ENCODE measurements around the gene CORO1C.
A peak's percentile ranks its signal among the peaks of the same experiment; 100 is the strongest.
"Not testable (repeated sequence)": the region's sequence is repeated elsewhere in the genome, so short reads cannot be mapped to it uniquely, and the experiment has no call there.

Gene CORO1C

GRCh38 chr12:108671110-108671509 lies 60.2 kb downstream of the CORO1C start:
- DNase-seq (no peak), ATAC-seq (replicated peaks) (no peak)
- Mint-ChIP-seq H3K36me3 (peaks cover 12 to 32% of the 10 kb centered on the region in 2 donors), H3K9me3 (no peaks in the 10 kb centered on the region), H3K27me3 (no peaks in the 10 kb centered on the region), H3K4me1 (peaks cover 13 to 24% of the 10 kb centered on the region in 2 donors), H3K4me3 (no peak overlapping the region), H3K27ac (no peak overlapping the region)

GRCh38 chr12:108670066-108670631 lies 61.2 kb downstream of the CORO1C start:
- Mint-ChIP-seq H3K4me3 (no peak overlapping the region), H3K4me1 (peaks cover 16 to 29% of the 10 kb centered on the region in 2 donors), H3K27me3 (no peaks in the 10 kb centered on the region), H3K9me3 (no peaks in the 10 kb centered on the region), H3K36me3 (peaks cover 8 to 26% of the 10 kb centered on the region in 2 donors), H3K27ac (no peak overlapping the region)
- no peak for DNase-seq
- no peak for ATAC-seq (replicated peaks)

GRCh38 chr12:108668542-108668941 lies 62.8 kb downstream of the CORO1C start:
- Mint-ChIP-seq H3K27me3 (no peaks in the 10 kb centered on the region), H3K9me3 (no peaks in the 10 kb centered on the region), H3K4me1 (peaks cover 26 to 43% of the 10 kb centered on the region in 2 donors), H3K4me3 (no peak overlapping the region), H3K36me3 (peaks cover 8 to 21% of the 10 kb centered on the region in 2 donors), H3K27ac (no peak overlapping the region)
- ATAC-seq (replicated peaks) (no peak), DNase-seq (no peak)

- H3K27ac Mint-ChIP-seq = no peak overlapping the region
- no peak for DNase-seq
- peaks cover 5 to 21% of the 10 kb centered on the region in 2 donors for H3K36me3 Mint-ChIP-seq
- H3K4me3 Mint-ChIP-seq = no peak overlapping the region
- H3K9me3 Mint-ChIP-seq = no peaks in the 10 kb centered on the region
- H3K4me1 Mint-ChIP-seq = peaks cover 31 to 48% of the 10 kb centered on the region in 2 donors
- no peak for ATAC-seq (replicated peaks)
- H3K27me3 Mint-ChIP-seq = no peaks in the 10 kb centered on the region
Measured at GRCh38 chr12:108668063-108668462, 63.3 kb downstream of the CORO1C start.

- Mint-ChIP-seq H3K4me1 (peaks cover 34 to 53% of the 10 kb centered on the region in 2 donors), H3K27me3 (no peaks in the 10 kb centered on the region), H3K27ac (no peak overlapping the region), H3K4me3 (no peak overlapping the region), H3K9me3 (no peaks in the 10 kb centered on the region), H3K36me3 (peaks cover 3 to 21% of the 10 kb centered on the region in 2 donors)
- no peak for DNase-seq
- ATAC-seq (replicated peaks) = peak; percentile 47 to 49
Measured at GRCh38 chr12:108667349-108667748, 64.0 kb downstream of the CORO1C start.

GRCh38 chr12:108666401-108666881 lies 64.9 kb downstream of the CORO1C start:
- Mint-ChIP-seq H3K4me1 (peaks cover 34 to 58% of the 10 kb centered on the region in 2 donors), H3K27ac (peak overlapping the region; percentile 47)
- ATAC-seq (replicated peaks) = no peak

GRCh38 chr12:108665608-108666202 lies 65.6 kb downstream of the CORO1C start:
- H3K4me1 Mint-ChIP-seq = peaks cover 32 to 58% of the 10 kb centered on the region in 2 donors
- ATAC-seq (replicated peaks) (no peak), DNase-seq (no peak)
- H3K36me3 Mint-ChIP-seq = peaks cover under 1 to 11% of the 10 kb centered on the region in 2 donors
- H3K27me3 Mint-ChIP-seq = no peaks in the 10 kb centered on the region
- H3K27ac Mint-ChIP-seq = peak overlapping the region; percentile 31
- H3K4me3 Mint-ChIP-seq = no peak overlapping the region
- no peaks in the 10 kb centered on the region for H3K9me3 Mint-ChIP-seq

More at GRCh38 chr12:108666401-108666881, 64.9 kb downstream of the CORO1C start:
- no peak for DNase-seq
- no peaks in the 10 kb centered on the region for H3K27me3 Mint-ChIP-seq
- H3K36me3 Mint-ChIP-seq = peaks cover 1 to 18% of the 10 kb centered on the region in 2 donors
- no peaks in the 10 kb centered on the region for H3K9me3 Mint-ChIP-seq
- H3K4me3 Mint-ChIP-seq = no peak overlapping the region

- Mint-ChIP-seq H3K27ac (peak overlapping the region; percentile 92), H3K4me1 (peaks cover 32 to 57% of the 10 kb centered on the region in 2 donors)
Measured at GRCh38 chr12:108664338-108665258, 66.7 kb downstream of the CORO1C start.

GRCh38 chr12:108663324-108664015 lies 67.8 kb downstream of the CORO1C start:
- H3K27ac Mint-ChIP-seq = peak overlapping the region; percentile 62
- peaks cover 2 to 9% of the 10 kb centered on the region in 2 donors for H3K36me3 Mint-ChIP-seq
- peaks cover 32 to 53% of the 10 kb centered on the region in 2 donors for H3K4me1 Mint-ChIP-seq
- H3K27me3 Mint-ChIP-seq = no peaks in the 10 kb centered on the region
- no peaks in the 10 kb centered on the region for H3K9me3 Mint-ChIP-seq
- ATAC-seq (replicated peaks) (no peak), DNase-seq (no peak)
- H3K4me3 Mint-ChIP-seq = peak overlapping the region in 1 of 2 donors; percentile 9

More at GRCh38 chr12:108664338-108665258, 66.7 kb downstream of the CORO1C start:
- Mint-ChIP-seq H3K27me3 (no peaks in the 10 kb centered on the region), H3K9me3 (no peaks in the 10 kb centered on the region), H3K4me3 (peak overlapping the region; percentile 61 to 63), H3K36me3 (peaks cover 0 to 5% of the 10 kb centered on the region in 2 donors)
- ATAC-seq (replicated peaks) (peak; percentile 95 to 96), DNase-seq (peak; percentile 74)

GRCh38 chr12:108658115-108658514 lies 73.2 kb downstream of the CORO1C start:
- H3K27me3 Mint-ChIP-seq; DNase-seq; H3K9me3 Mint-ChIP-seq; H3K27ac Mint-ChIP-seq; ATAC-seq (replicated peaks); H3K4me3 Mint-ChIP-seq: not testable (repeated sequence)
- peaks cover 23 to 28% of the 10 kb centered on the region in 2 donors for H3K36me3 Mint-ChIP-seq
- H3K4me1 Mint-ChIP-seq = peaks cover 17 to 22% of the 10 kb centered on the region in 2 donors

GRCh38 chr12:108657130-108657745 lies 74.1 kb downstream of the CORO1C start:
- no peaks in the 10 kb centered on the region for H3K27me3 Mint-ChIP-seq

GRCh38 chr12:108656247-108656646 lies 75.1 kb downstream of the CORO1C start:
- Mint-ChIP-seq H3K4me1 (peaks cover 20 to 21% of the 10 kb centered on the region in 2 donors), H3K27ac (peak overlapping the region; percentile 9), H3K36me3 (peaks cover 27 to 33% of the 10 kb centered on the region in 2 donors)
- DNase-seq; H3K4me3 Mint-ChIP-seq; ATAC-seq (replicated peaks); H3K27me3 Mint-ChIP-seq; H3K9me3 Mint-ChIP-seq: not testable (repeated sequence)

More at GRCh38 chr12:108657130-108657745, 74.1 kb downstream of the CORO1C start:
- Mint-ChIP-seq H3K4me1 (peaks cover 20 to 25% of the 10 kb centered on the region in 2 donors), H3K36me3 (peaks cover 25 to 33% of the 10 kb centered on the region in 2 donors), H3K4me3 (no peak overlapping the region), H3K9me3 (no peaks in the 10 kb centered on the region), H3K27ac (no peak overlapping the region)
- ATAC-seq (replicated peaks) (no peak), DNase-seq (no peak)

- not testable (repeated sequence) for ATAC-seq (replicated peaks); H3K4me3 Mint-ChIP-seq
Measured at GRCh38 chr12:108655812-108656175, 75.5 kb downstream of the CORO1C start.

More at GRCh38 chr12:108655812-108656175, 75.5 kb downstream of the CORO1C start:
- H3K27ac Mint-ChIP-seq, H3K9me3 Mint-ChIP-seq, DNase-seq, H3K27me3 Mint-ChIP-seq: not testable (repeated sequence)
- peaks cover 27 to 33% of the 10 kb centered on the region in 2 donors for H3K36me3 Mint-ChIP-seq
- H3K4me1 Mint-ChIP-seq = peaks cover 20 to 21% of the 10 kb centered on the region in 2 donors

Data from stimulated activated naive B cell treated with anti-CD40 and anti-IgM and Interleukin-4, amounts not matched to agents 10 μg/mL and 1 μg/mL and 100 μg/mL, for 72 hours (primary cell).